GM04504 (cell line): ENCODE results near the gene PTGFRN.
"Not testable (repeated sequence)": the region's sequence is repeated elsewhere in the genome, so short reads cannot be mapped to it uniquely, and the experiment has no call there.

ENCODE experiments used
- DNase-seq: peaks from one replicate; pipeline ENCODE4 v3.0.0-alpha.2; 2012; ENCODE audit warnings: low read depth

The PTGFRN gene

DNA sequence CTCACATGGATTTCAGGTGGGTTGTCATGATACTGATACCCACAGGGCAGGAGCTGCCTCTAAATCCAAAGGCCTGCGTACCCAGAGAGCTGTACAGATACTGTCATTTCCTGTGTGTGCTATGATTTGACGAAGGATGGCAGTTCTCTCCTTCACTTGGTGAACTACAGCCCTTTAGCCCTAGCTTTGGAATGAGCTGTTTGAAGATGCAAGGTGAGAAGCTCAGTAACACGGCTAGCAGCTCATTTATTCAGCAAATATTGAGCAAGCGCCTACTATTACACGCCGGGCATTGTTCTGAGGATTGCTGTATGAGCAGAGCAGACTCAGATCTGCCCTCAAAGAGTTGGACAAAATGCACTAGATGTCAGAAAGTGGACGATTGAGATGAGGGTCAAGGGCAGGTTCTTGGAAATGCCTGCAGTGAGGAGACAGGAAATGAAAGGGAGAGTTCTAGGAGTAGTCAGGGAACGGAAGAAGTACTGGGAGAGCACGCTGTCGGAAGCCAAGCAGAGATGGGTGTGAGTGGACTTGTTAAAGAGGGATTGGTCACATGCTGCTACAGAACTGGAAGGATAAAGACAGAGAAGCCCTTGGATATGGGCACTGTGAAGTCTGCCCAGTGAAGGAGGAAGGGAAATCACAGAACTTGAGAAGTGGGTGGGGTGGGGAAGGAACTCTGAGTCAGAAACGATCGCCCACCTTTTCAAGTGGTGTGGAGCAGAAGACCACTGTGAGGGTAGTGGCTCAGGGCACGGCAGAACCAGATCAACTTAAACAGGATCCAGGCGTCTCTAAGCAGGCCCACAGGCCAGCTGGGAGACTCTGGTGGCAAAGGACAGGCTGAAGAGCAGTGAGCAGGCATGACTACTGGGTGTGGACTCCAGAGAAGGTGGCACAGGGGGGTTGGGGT lies 7.1 kb downstream of the PTGFRN start:
- no peak for DNase-seq

DNA sequence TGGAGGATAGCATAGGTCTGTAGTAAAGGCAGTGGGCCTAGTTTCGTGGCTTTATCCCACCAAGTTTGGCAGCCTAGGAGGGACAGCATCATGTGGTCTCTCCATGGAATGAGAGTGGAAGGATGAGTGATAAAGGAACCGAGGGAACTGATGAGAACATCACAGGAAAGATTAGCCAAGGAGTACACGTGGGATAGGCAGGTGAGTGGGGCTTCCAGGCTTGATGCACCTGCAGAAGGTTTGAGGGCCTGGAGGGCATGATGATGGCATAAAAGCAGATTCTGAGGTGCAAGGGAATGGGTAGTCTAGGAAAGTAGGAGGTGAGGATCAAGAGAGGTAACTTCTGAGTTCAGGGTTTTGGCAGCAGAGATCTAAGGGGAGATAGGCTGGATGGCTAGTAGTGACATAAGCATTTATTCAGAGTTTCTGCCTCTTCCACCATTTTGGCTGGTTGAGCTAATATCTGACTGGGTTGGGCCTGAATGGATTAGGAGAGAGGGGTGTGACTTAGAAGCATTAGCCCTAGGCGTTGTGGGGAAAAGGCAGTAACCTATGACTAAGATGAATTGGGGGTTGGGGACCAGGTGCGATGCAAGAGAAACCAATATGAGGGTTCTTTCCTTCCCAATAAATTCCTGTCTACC lies 9.1 kb downstream of the PTGFRN start:
- no peak for DNase-seq

DNA sequence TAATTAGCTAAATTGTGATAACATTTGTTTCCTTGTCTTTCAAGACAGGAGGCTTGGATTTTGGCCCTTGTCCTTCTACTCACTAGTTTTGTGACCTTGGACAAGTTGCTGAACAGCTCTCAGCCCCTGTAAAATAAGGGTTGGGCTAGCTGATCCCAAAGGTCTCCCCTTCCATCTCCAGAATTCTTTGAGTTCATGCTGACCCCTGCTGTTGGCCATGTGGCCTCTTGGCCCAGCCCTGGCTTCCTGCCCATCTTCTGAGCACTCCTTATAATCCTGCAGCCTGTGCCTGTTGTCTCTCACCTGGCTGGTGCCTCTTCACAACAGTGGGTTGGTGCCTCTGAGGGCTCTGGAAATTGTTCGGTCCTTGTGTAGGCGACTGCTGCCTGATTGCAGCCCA lies 10.1 kb downstream of the PTGFRN start:
- no peak for DNase-seq

DNA sequence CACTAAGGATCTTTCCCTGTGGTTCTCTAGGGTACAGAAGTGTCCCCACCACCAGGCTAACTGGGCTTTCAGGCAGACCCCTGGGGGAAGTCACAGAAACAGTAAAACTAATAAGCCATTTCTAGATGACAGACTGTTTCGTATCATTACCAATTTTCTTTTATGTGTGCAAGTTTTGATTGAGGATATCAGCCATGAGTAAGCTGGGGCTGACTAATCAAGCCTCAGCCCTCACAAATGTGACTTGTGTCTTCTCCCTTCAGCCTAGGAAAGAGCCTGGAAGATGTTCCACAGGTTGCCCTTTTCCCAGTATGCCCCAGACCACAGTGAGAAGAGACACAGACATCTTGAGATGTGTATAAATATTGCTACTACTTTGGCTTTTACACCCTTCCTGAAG lies 10.5 kb downstream of the PTGFRN start:
- no peak for DNase-seq

DNA sequence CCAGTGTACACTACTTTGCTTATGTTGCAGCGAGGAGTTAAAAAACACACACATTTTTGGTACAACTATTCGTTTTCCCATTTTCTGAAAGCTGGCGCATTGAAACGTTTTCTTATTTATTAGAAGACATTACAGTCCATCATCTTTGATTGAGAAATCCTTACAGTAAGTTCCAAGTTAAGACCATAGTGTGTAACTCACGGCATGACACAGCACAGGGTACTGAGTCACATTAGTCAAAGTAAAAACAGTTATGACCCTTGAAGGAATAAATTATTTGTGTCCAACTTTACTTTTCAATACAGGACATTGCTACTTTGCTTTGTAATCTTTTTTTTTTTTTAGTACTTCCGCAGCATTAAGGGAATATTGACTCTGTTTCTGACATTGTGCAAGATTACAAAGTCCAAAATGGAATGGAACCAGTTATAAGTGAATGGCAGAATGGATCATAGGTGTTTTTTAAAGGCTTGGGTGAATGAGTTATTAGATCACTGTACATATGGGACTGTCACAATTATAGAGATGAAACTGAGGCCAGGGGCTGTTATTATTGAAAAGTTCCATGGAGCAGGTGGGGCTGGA lies 11.7 kb downstream of the PTGFRN start:
- no peak for DNase-seq

DNA sequence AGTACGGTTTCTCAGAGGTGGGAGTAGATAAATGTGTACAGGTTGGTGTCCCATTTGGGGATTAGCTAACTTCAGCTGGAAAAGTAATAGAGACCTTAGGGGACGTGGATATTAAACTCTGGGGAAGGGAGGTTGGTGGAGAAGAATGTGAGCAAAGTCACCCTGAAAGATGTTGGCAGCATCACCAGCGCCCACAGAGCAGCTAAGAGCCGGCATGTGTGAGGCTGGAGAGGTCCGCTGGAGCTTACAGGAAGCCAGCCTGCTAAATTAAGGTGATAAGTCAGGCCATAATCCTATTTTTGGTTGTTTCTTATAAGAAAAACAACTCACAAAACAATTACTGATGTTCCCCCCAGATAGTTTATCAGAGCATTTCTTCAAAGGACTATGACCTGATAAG lies 12.2 kb downstream of the PTGFRN start:
- no peak for DNase-seq

DNA sequence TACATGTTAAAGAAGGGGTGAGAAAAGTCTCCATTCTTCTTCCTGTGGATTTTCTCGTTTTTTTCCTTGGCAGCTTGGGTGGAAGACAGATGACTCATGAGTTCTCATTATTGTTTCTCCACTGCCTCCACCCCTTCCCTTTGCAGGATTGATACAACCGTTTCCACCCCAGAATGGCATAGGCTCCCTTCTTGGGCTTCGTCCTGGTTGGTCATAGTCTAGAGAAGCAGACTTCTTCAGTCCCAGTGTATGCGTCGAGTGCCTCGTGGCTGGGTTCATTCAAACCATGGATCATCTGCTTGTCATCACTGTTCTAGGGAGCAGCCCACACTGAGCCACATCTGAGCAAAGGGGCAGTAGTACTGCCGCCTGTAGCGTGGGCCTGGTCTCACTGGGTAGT lies 13.7 kb downstream of the PTGFRN start:
- DNase-seq = no peak

DNA sequence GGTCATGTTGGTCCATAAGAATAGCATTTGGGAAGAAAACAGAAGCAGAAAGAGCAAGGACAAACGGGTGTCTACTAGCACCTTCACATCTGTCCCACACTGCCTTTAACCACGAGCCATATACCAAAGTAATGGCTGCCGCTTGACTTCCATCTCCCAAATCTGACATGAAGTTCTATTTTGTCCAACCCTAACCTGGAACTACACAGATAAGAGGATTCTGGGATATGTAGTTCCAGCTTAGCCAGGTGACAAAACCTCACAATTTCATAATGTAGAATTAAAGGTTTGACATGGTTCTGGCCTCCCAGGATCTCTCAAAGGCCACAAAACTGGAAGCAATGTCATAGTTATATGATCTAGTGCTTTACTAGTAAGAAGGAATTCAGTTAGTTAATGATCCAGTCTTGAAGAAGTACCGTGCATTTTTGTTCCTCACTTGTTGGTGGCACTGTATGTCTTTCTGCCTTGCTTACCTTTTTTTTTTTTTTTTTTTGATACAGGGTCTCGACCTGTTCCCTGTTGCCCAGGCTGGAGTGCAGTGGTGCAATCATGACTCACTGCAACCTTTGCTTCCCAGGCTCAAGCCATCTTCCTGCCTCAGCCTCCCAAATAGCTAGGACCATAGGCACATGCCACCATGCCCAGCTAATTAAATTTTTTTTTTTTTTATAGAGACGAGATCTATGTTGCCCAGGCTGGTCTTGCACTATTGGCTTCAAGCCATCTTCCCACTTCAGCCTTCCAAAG lies 17.5 kb downstream of the PTGFRN start:
- no peak for DNase-seq

DNA sequence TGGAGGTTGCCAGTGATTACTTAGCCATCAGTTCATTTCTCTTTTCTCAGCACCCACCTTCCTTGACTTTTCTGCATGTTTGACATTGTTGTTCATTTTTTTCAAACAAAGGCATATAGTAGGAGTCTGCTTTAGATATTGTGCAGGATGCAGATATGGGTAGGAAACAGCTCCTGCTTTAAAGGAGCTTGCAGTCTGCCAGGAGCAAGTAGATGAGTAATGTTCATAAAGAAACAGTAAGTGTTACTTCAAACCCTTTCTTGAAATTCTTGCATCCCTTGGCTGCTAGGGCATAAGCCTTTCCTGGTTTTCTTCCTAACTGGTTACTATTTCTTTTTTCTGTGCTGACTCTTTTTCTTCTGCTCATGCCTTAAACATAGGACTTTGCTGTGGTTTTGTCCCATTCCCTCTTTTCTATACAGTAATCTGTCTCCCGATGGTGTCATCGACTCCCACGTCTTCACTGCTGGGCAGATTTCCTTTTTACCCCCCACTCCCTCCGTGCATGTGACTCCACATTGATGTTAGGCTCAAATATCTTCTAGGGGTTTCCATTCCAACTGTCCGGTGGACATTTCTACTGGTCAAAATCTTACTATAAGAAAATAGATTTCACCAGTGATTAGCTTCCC lies 20.4 kb downstream of the PTGFRN start:
- no peak for DNase-seq

DNA sequence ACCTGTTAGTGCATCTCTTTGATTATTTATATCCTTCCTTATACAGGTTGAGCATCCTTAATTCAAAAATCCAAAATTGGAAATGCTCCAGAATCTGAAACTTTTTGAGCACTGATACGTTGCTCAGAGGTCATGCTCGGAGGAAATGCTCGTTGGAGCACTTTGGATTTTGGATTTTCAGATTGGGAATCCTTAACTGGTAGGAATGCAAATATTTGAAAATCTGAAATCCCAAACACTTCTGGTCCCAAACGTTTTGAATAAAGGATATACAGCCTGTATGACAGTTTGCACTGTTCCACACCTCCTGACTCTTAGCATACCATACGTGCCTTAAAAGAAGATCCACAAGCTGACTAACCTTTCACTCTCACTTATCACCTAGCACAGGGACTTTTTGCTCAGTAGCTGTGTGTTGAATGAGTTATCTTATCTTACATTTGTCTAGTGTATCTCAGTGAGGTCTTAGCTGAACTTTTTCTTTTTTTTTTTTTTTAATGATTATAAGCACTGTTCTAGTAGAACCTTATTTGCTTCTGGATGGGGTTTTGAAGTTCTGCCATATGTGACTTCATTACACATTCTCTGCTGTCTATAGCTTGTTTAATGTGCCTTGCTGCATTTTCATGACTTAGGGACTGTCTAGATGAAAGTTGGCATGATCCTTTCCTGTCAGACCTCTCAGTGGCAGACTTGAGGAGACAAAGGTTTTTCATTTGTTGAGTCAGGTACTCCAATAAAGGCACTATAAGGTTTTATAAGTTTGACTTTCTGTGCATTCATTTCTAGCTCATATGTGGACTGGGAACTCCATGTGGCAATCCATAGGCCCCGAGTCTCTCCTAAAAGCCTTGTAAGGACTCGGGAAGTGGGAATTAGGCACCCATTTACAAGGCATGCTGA lies 21.6 kb downstream of the PTGFRN start:
- DNase-seq = no peak

DNA sequence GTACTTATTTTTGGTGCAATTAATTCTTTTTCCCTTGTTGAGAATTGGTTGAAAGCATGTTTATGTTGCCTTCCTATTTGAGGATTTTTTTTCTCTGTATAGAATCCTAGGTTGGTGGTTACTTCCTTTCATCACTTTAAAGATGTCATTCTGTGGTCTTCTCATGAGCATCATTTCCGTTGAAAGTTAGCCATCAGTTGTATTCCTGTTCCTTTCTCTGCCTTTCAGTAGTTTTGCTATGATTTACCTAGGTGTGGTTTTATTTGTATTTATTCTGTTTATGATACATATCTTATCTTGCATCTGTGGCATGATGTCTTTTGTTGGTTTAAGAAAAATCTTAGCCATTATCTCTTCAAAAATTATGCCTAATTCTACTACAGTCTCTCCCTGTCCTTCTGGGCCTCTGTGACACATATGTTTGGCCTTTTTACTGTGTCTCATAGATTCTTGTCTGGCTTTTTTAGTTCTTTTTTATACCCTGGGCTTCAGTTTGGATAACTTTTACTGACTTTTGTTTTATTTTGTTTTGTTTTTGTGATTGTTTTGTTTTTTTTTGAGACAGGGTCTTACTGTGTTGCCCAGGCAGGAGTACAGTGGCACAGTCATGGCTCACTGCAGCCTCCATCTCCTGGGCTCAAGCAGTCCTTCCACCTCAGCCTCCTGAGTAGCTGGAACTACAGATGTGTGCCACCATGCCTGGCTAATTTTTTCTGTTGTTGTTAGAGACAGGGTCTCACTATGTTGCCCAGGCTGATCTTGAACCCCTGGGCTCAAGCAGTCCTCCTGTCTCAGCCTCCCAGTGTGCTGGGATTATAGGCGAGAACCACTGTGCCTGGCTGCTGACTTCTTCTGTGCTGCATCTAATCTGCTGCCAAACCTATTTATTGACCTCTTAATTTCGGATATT lies 24.1 kb downstream of the PTGFRN start:
- no peak for DNase-seq

DNA sequence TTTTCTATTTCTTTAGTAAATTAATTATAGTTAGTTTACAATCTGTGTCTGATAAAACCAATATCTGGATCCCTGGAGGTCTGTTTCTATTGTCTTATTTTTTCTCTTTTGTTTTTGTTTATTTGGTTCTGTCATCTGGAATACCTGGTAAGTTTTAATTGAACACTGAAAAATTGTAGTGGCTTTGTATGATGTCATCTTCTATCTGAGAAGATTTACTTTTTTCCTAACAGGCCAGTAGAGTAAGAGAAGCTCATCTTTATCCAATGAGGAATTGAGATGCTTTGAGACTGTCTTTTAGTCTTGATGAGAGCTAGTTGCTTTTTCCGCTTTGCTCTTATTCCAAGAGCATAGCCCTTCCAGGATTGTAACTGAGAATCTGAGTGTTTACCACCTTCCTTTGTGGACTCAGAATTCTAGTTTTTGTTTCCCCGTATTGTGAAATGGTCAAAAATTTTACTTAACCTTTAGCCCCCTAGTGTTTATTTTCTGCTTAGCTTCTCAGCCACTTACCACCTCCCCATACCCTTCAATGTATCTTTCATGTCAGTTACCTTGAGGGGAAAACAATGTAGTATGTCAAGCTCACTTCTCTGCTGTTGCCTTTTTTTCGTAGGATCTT lies 25.0 kb downstream of the PTGFRN start:
- no peak for DNase-seq

DNA sequence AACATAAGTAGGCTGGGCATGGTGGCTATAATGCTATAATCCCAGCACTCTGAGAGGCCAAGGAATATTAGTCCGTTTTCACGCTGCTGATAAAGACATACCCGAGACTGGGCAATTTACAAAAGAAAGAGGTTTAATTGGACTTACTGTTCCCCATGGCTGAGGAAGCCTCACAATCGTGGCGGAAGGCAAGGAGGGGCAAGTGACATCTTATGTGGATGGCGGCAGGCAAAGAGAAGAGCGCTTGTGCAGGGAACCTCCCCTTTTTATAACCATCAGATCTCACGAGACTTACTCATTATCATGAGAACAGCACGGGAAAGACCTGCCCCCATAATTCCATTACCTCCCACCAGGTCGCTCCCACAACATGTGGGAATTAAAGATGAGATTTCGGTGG lies 28.5 kb downstream of the PTGFRN start:
- no peak for DNase-seq

DNA sequence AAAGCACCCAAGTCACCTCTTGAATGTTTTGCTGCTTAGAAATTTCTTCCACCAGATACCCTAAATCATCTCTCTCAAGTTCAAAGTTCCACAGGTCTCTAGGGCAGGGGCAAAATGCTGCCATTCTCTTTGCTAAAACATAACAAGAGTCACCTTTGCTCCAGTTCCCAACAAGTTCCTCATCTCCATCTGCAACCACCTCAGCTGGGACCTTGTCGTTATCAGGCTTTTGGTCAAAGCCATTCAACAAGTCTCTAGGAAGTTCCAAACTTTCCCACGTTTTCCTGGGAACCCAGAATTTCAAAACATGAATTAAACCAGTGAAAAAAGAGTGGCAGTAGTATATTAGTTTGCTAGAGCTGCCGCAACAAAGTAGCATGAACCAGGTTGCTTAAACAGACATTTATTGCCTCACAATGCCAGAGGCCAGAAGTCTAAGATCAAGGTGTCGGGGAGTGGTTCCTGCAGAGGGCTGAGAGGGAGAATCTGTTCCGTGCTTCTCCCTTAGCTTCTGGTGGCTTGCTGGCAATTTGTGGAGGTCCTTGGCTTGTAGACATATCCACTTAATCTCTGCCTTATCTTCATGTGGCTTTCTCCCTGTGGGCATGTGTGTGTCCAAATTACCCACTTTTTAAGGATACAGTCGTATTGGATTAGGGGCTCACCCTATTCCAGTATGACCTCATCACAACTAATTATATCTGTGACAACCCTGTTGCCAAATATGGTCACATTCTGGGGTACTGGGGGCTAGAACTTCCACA lies 30.2 kb downstream of the PTGFRN start:
- not testable (repeated sequence) for DNase-seq

DNA sequence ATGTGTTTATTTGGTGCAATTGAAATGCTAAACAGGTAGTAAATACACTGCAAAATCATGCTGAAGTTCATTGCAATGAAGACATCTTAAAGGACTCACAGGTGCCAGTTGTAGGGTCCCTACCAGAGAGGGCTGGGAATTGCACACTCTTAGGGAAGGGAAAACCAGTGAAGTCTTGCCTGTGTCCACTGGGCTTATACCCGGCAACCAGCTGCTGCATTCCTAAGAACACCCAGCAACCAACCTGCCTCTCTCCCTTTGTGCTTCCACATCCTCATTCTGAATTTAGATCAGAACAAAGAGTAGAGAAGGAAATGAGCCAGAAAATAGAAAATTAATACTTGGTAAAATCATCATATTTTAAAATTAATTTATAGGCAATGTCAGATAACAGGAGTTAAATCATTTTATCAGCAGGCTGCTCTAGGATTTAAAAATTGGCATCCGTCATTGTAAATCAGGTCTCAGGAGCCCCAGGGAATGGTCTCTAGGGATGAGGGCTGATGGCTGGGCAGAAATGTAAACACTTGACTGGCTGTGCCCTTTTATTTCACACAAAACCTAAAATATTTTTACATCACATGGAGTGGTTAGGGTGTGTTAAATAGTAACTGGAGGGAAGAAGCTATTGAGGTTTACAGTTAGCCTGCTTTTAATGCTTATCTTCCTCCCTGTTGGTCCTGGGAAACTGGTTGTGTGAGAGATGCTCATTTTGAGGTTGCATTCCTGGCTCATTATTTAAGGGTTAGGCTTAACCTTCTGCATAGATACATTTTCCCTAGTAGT lies 31.3 kb downstream of the PTGFRN start:
- DNase-seq = no peak

DNA sequence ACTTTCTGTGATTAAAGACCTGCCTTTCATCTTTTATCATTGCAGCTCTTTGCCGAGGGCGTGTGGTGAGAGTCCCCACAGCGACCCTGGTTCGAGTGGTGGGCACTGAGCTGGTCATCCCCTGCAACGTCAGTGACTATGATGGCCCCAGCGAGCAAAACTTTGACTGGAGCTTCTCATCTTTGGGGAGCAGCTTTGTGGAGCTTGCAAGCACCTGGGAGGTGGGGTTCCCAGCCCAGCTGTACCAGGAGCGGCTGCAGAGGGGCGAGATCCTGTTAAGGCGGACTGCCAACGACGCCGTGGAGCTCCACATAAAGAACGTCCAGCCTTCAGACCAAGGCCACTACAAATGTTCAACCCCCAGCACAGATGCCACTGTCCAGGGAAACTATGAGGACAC lies 32.0 kb downstream of the PTGFRN start:
- no peak for DNase-seq

DNA sequence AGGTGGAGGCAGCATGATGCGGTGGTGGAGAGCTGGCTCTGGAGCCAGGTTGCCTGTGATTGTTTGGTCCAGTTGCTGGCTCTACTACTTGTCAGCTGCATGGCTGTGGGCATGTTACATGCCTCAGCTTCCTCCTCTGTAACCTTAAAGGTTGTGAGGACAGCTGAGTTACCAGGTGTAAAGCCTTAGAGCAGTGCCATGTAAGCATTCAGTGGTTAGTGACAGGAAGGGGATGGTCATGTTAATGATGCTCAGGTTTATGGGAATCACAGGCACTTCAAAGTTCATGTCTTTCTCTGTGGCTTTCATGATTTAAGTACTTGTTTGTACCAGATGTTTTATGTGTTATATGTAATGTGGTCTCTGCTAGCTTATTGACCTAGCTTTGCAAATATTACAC lies 32.6 kb downstream of the PTGFRN start:
- DNase-seq = no peak

DNA sequence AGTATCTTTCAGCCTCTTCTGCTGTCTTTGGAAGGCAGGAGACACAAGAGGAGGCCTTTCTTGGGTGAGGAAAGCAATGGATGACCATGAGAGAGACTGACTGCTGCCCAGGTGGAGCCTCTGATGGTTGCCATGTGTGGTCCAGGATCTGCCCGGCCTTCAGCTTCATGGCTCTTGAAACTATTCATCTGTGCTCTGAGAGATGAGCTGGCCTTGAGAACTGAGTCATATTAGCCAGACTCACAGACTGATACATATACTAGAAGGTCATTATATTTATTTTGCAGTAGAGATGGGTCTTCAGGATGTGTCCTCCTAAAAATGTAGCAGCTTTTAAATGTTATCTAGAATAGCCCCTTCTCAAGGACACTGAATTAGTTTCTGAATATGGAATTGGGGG lies 33.7 kb downstream of the PTGFRN start:
- no peak for DNase-seq
